ENCODE results near the gene NCKAP5.

The NCKAP5 gene

DNA sequence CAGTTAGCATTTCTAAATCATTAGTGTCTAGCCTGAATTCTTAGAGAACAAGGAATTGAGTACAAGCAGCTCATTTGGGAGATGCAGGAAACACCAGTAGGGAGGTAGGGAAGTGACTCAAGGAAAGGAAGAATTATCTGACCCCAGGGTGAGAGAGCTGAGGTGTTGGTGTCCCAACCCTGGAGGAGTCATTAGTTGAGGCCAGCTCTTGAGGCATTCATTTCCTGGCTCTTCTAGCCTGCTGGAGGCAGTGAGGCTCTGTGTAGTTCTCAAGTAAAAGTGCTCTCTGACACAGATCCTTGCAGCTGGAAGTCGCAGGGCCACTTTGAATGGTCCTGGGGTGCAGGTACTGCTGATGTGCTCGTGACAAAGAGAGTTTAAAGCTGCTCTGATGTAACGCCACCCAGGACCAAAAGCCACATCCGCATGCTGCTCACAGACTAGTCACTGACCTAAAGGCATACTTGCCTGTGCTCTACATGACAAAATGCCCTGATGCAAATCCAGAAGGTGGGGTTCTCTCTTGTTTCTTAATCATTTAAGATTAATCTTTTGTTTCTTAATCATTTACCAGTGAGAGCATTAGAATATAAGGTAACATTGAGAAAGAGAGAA is 598.8 kb downstream of the NCKAP5 start:
- no peak for DNase-seq

DNA sequence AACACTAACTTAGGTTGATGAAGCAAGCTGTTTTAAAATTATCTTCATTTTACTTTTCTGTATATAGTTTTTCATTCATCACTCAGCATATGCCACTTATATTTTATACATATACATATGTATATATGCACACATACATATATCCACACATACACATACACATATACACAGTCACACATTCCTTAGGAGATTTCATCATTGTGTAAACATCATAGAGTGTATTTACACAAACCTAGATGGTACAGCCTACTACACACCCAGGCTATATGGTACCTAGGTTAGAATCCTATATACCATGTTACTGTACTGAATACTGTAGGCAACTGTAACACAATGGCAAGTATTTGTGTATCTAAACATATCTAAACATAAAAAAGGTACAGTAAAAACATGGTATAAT is 602.8 kb downstream of the NCKAP5 start:
- DNase-seq: no peak

DNA sequence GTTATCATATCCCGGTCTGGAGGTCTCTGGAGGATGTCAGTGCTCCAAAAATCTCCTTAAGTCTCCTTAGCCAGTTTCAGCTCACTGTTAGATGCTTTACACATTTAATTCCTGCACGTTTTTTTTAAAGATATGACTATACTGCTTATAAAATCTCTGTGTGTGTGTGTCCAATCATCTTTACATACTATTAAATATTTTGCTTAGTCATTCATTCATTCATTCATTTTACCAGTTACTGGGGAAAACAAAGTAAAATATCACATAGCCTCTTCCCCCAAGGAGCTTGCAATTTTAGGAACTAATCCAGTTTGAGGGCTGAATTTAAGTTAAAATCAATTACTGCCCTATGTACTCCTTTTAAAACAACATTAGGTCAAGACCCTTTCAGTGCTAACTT is 605.1 kb downstream of the NCKAP5 start:
- no peak for DNase-seq

DNA sequence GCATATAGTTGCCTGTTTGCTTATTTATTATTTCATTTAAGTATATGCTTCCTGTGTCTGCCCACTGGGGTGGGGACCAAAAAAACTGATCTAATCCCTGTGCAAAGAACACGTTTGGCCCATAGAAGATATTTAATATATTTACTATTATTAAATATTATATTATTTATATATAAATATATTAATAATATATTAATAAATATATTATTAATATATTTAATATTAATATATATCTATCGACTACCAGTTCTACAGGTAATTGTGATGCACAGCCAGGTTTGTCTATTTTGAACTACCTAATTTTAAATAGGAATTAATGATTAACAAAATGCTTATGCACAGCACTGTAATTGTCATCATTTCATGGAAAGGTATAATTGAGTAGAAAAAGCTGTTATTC is 609.4 kb downstream of the NCKAP5 start:
- no peak for DNase-seq

DNA sequence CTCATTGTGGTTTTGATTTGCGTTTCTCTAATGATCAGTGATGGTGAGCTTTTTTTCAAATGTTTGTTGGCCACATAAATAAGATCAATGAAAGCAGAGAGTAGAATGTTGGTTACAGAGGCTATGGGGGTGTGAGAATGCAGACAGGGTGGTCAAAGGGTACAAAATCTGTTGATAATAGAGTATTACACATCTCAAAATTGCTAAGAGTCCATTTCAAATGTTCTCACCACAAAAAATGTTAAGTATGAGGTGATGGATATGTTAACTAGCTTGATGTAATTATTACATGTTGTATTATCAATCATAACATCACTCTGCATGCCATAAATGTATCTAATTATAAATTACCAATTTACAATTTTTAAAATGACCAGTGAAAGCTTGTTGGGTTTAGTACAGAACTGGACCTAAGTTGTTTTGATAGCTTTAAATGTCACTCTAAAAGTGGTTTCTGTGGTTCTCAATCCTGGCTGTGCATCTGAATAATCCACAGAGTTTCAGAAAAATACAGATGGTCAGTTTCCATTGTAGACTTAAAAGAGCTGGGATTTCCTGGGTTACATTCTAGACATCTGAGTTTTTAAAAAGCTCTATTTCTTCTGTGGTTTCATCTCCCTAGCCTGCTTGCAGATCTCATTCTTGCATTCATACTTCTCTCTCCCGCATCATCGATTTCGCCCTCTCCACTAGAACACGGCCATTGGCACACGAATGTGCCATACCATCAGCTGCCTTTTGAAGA is 612.2 kb downstream of the NCKAP5 start:
- DNase-seq: no peak

DNA sequence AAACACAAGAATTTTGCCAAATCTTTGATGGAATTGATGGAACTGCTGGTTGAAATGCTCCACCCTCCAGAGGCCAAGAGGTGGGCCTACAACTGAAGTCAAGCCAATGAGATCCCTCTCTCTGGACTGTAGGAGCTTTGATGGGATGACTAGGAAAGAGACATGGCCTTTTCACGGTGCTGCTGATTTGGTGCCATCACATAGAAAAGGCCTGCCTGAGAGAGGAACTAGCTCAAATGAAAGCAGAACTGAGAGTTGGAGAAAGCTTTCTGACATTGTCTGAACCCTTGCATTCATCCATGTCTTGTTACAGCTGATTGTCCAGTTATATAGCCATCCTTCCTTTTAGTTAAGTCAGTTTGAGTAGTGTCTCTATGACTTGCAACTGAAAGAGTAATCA is 614.5 kb downstream of the NCKAP5 start:
- DNase-seq: no peak

DNA sequence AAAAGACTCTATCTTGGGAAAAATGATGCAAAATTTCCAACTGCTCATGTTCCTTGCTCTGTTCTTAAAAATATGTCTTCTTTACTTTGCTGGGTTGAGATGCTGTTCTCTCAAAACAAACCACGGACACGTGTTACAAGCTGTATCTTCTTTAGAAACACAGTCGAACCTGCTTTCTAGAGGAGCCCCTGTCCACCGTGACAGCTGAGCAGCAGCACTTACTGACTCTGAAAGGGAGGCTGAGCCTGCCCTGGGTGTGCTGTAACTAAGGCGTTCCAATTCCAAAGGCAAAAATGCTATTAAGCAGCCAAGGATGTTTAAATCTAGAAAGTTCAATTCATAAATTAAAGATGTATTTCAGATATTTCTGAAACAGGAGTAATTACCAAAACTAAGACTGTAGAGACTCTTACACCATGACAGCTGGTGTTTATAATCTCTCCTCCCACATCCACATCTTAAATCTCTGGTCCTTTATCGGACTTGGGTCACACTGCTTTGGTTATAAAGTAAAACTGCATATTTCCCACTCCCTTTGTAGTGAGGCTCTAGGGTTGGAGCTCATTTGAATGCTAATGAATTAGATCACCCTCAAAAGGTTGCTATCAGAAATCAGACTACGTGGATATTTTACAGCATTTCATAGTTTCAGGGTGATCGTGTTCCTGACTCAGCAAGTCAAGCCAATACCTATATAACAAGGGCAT is 617.1 kb downstream of the NCKAP5 start:
- no peak for DNase-seq

DNA sequence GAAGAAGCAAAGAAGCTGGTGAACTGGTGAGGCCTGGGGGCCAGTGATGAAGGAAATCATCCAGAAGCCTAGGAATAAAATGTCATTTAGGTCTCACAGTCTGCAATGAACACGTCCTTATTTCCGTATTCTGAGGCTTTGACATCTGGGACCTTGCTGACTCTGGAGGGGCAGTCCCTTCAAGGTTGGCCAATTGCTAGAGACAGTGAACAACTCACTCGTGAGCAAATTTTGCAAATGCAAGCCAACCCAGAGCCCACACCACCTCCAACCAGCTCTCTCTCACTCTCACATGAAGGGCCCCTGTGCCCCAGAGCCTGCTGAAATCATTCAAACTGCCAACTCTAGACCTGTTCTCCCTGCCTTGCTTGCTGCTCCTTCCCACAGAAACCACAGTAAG is 619.2 kb downstream of the NCKAP5 start:
- DNase-seq: no peak

DNA sequence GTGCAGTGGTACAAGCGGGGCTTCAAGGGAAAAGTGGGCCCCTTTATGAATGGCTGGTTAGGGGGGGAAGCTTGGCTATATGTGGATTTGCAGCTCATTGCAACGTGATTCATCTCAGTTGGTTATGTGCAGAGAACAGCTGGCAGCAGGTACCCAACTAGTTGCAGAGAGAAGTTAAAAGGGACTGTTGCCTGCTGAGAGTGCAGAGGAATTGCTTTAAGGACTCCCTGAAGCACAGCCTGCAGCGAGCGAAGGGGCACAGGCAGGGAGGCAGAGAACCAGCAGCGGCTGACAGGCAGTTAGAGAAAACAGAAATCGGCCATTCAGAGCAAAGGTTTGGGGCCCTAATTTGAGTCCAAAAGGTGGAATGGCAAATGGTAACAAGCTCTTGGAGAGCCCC is 620.1 kb downstream of the NCKAP5 start:
- DNase-seq: no peak

DNA sequence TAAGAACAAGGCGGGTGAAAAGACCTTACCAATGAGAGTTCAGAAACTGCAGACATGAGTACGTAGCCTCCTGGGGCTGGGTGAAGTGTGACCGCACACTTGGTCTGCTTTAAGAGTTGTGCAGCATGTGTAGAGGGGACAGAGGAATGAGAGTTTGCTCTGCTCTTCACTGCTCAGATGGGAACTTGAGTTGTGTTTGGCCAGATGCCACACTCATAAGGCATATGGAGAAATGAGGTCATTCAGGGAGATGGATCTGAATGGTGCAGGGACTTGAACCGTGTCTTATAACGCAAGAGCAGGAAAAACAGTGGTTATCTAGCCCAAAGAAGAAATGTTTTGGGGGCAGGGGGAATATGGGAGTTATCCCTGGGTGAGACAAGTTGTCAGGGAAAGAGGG is 624.4 kb downstream of the NCKAP5 start:
- DNase-seq: no peak

DNA sequence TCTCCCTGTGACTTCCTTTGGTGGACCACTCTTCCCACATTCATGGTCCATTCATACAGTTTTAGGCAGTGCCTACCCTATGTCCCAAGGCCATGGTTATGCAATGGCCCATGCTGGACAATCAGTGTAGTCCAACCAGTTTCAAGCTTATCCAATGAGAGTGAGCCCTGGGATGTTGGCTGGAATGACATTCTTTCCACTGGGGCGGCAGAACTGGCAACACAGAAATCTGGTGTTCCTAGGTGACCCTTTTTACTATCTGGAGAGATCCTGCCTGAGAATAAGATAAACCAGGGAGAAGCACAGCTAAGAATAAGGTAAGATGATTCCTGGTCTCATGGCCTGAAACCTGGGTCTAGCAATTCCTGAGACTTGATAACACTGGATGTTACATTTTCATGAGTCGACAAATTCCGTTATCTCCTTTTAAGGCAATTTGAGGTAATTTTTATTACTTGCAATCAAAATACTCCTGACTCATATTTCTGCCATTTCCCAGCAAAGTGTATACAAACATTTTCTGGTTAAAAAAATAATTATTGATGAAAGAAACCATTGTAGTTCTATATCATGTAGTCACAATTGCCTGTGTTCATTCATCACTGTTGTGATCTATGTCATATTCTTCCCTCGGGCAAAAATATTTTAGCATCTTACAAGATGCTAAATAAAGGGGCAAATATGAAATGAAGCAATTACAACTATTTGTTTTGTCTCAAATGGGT is 626.8 kb downstream of the NCKAP5 start:
- no peak for DNase-seq

DNA sequence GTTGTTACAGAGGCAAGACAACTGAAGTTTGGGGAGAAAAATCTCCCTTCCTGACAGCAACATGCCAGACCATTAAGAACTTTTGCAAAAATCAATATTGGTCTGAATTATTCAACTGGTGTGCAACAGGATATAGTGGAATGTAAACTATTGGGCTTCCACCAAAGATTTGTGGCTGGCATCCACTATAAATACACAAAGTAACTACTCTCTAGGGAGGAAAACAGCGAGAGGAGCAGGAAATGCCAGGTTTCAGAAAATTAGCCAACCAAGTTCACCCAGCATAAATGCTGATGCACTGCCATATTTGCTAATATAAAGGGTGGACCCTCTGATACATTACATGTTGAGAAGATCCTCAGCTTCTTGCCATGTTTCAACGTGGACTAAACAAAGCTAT is 630.6 kb downstream of the NCKAP5 start:
- DNase-seq: no peak

DNA sequence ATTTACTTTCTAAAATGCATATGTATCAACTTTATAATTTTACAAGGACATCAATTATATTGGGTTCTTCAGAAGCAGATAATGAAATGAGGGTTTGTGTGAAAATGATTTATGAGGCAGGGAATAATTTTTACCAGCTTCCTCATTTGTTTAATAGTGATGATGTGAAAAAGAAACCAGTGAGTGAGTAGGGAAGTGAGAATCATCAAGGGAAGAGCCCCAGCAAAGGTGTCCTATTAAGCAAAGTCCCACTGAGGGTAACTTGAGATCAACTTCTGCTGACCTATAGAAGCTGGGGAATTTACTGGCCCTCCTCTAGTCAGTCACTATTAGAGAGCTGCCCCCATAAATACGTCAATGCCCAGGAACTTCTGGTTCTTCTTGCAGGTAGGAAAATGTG is 631.5 kb downstream of the NCKAP5 start:
- DNase-seq: no peak

DNA sequence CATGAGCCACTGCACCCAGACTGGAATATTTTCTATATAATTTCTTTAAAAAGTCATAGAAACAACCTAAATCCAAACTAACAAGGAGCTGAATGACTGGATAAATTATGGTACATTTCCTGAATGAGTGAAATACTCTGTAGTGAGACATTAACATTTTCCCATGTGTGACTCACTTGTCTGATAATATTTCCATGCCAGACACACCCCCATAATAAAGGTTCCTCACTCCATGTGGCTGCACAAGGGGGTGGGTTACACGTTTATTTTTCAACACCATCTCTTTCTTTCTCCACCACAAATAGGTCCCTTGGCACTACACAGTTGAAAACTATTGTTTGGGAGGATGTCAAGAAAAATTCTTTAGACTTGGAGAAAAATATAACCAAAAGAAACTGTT is 632.0 kb downstream of the NCKAP5 start:
- no peak for DNase-seq

DNA sequence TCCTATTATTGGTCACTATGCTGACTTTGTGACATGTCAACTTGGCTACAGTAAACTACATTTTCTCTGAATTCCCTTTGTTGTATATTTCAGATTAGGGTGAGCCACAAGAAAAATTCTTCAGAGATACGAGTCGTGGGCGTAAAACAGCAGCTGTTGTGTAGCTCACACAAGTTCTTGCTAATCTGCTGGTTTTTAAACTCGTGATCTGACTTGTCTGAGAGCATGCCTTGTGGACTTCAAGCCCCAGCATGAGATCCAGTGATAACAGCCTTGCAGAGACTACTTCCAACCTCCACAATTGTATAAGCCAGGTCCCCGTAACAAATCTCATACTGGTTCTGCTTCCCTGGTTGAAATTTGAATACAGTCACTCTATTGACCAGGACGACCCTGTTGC is 638.5 kb downstream of the NCKAP5 start:
- DNase-seq: no peak

DNA sequence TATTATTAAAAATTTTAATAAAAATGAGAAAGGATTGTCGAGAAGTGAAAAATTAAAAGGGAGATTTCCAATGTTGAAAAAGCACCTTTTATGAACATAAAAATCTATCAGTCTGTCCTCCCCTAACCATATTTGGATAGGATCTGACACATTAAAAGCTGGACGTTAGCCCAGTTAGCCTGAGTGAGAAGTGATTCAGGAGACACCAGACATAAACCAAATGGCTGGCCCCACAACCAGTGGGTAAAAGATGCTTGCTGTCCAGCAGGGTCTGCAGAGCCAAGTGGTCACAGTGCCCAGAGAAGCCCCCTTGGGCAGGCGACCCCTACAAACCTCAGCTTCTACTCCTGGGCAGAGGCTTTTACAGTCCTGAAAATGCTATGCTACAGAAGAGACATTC is 644.5 kb downstream of the NCKAP5 start:
- DNase-seq: no peak

DNA sequence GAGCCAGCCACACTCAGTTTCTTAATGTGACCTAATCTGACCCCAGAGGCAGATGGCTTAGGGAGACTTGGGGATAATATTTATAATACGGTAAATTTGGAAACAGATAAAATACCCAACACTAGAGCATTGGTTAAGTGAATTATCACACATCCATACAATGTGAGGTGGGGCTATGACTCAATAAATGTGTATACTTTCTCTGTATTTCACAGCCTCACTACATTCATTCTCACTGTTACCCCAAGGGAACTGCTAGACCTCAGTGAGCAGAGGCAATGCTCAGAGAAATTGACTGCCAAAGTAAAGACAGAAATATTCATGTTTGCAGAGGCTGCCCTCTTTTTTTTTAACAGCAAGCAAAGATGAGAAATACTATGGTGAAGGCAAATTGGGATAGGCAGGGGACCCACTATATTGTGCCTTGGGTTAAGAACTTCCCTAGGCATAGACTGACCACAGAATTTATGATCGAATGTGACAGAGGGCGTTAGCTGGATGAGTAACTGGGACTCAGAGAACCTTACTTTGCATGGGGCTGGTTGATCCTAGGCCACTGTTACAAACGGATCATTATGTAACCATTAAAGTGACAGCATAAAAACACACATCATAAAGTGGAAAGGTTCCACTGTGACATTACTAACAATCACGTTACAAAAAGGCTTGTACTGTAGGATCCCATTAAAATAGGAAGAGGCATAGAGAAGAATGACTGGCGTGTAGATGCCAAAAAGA is 652.3 kb downstream of the NCKAP5 start:
- DNase-seq: no peak

DNA sequence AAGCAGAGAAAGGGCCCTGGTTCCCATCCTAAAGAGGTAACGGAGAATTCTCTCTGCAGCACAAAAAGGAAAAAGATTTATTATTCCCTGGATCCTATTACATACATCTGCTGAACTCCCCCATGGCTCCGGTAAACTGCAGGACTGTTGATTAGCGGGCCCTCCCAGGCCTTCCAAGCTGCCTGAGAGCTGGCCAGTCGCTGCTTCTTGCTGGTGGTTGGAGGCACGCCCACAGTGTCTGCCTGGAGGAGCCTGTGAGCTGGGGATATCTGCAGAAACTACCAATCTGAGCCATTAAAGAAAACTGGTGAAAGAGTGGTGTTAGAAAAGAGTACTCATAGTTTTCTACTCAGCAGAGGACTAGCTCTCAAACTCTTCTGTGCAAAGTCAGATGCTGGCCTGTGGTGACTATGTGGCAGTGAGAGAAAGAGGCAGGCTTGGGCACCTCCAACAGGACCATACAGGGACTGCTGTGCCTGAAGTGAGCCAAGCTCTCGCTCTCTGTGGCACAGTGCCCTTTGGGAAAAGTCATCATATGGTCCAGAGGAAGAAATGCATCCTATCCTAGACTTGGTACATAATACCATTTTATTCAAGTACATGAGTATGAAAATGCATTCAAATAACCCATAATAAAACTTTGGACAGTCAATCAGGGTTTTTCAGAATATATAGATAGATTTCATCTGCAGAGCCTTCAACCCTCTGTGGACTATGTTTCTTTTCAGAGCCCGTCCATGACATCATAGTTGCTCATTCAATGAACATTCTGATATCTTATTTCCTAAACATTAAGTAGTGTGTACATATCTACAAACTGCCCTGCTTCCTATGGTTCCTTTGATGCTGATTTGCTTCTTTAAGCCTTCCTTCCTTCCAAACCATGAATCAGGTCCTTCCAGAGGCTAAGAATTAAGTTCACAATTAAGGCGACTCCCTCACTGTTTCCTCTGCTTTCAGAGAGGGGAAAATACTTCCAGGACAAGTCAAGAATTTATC is 656.2 kb downstream of the NCKAP5 start:
- DNase-seq: no peak

DNA sequence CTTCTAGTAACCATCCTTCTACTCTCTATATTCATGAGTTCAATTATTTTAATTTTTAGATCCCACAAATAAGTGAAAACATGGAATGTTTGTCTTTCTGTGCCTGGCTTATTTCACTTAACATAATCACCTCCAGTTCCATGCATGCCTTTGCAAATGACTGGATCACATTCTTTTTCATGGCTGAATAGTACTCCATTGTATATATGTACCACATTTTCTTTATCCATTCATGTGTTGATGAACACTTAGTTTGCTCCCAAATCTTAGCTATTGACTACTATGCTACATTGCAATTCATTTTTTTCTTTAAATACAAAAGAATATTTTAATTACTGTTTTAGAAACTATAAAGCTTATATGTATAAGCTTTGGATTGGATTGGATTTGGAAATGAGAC is 657.8 kb downstream of the NCKAP5 start:
- no peak for DNase-seq

DNA sequence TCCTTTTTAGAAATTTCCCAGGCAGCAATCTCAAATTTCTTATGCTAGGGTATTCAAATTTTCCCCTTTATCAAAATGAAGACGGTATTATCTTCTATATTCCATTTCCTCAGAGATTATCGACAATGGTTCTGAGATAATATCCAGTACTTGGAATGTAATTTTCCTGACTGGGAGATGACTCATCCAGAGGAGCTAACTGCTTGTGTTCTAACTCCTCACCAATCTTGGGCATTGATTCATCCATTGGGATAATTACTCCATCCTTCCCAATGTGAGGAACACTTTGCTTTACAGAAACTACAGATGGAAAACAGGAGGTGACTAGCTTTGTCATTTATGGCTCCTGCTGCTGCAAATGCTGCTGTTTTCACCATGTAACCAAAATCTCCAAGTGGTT is 658.8 kb downstream of the NCKAP5 start:
- DNase-seq: no peak

DNA sequence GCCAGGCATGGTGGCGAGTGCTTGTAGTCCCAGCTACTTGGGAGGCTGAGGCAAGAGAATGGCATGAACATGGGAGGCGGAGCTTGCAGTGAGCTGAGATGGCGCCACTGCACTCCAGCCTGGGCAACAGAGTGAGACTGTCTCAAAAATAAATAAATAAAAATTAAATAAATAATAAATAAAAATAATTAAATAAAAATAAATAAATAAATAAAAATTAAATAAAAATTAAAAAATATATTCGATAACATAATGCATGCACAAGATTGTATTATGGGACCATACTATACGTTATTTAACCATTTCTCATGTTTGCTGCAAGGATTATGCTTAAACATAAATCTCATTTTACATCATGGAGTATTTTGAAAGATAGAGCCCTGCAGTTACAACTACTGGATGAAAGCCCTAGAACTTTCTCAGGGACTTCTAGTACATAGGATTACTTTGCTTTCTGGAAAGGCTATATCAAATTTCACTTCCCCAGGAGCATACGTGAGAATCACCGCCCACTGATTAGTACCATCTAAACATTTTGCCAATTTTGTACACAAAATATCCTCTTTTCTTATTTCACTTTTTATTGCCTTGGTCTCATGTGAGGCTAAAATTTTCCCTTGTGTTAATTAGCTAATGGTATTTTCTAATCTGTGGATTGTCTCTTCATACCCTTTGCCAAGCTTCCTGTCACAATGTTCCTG is 664.0 kb downstream of the NCKAP5 start:
- DNase-seq: no peak
